ENCODE data around the gene WRNIP1. TPM values are rescaled to one million over a fixed set of nuclear protein-coding genes. Genes with fewer than 3 reads are reported as not detected.

Gene WRNIP1
- total RNA-seq, 1 donor from 2014 or later, result 25.3 TPM

- H3K27ac ChIP-seq, result no peak overlapping the region
- H3K4me1 ChIP-seq, result no peaks in the 10 kb centered on the region
- peaks cover under 1% of the 10 kb centered on the region for H3K36me3 Mint-ChIP-seq
- no peaks in the 10 kb centered on the region for H3F3A ChIP-seq (ENCODE audit: low read depth)
- no peak overlapping the region for H2AFZ ChIP-seq (replicated peaks)
- no peaks in the 10 kb centered on the region for H3K79me2 ChIP-seq (ENCODE audit: low read depth)
- H3K36me3 ChIP-seq, result no peaks in the 10 kb centered on the region
- no peak overlapping the region for H3K4me2 ChIP-seq
- no peak overlapping the region for H3K27ac Mint-ChIP-seq
- no peaks in the 10 kb centered on the region for H3K4me1 Mint-ChIP-seq
- peaks cover 3% of the 10 kb centered on the region for H3K27me3 Mint-ChIP-seq (ENCODE audit: insufficient read depth, low read depth)
- no peak for DNase-seq (ENCODE audit: low spot score)
- no peak overlapping the region for H3K4me3 ChIP-seq
- no peaks in the 10 kb centered on the region for H4K20me1 ChIP-seq (ENCODE audit: low read depth)
- H3K27me3 ChIP-seq, result no peaks in the 10 kb centered on the region
- no peak for TF ChIP-seq CTCF (IDR thresholded peaks at IDR 0.05)
- TF ChIP-seq EZH2 (IDR thresholded peaks at IDR 0.05), result no peak
- peaks cover 3% of the 10 kb centered on the region for H3K9me3 Mint-ChIP-seq
- H3K9ac ChIP-seq, result no peak overlapping the region
- H3K9me3 ChIP-seq (ENCODE audit: low read depth), result no peaks in the 10 kb centered on the region
- no peak overlapping the region for H3K4me3 Mint-ChIP-seq
These were observed 63.4 kb downstream of the WRNIP1 start for GRCh38 chr6:2828629-2829028.

GRCh38 chr6:2829253-2829652 lies 64.1 kb downstream of the WRNIP1 start:
- H3K9me3 ChIP-seq (ENCODE audit: low read depth), result no peaks in the 10 kb centered on the region
- H3K27ac ChIP-seq, result no peak overlapping the region
- no peaks in the 10 kb centered on the region for H3K79me2 ChIP-seq (ENCODE audit: low read depth)
- Mint-ChIP-seq H3K27me3 (ENCODE audit: insufficient read depth, low read depth) (peaks cover 3% of the 10 kb centered on the region), H3K9me3 (no peaks in the 10 kb centered on the region), H3K36me3 (peaks cover 2% of the 10 kb centered on the region), H3K4me1 (no peaks in the 10 kb centered on the region), H3K4me3 (no peak overlapping the region), H3K27ac (no peak overlapping the region)
- no peak for DNase-seq (ENCODE audit: low spot score)
- H3K36me3 ChIP-seq, result no peaks in the 10 kb centered on the region
- H4K20me1 ChIP-seq (ENCODE audit: low read depth), result no peaks in the 10 kb centered on the region
- TF ChIP-seq EZH2 (IDR thresholded peaks at IDR 0.05) (no peak), CTCF (IDR thresholded peaks at IDR 0.05) (no peak), EZH2phosphoT487 (IDR thresholded peaks at IDR 0.05) (no peak)
- H3K27me3 ChIP-seq, result no peaks in the 10 kb centered on the region
- no peaks in the 10 kb centered on the region for H3K4me1 ChIP-seq
- no peak overlapping the region for H3K4me3 ChIP-seq
- H2AFZ ChIP-seq (replicated peaks), result no peak overlapping the region
- no peak overlapping the region for H3K4me2 ChIP-seq
- H3F3A ChIP-seq (ENCODE audit: low read depth), result no peaks in the 10 kb centered on the region
- no peak overlapping the region for H3K9ac ChIP-seq

GRCh38 chr6:2830183-2830582 lies 65.0 kb downstream of the WRNIP1 start:
- peaks cover 2% of the 10 kb centered on the region for H3K36me3 Mint-ChIP-seq
- Histone ChIP-seq H3K36me3 (no peaks in the 10 kb centered on the region), H2AFZ (replicated peaks) (no peak overlapping the region), H3K4me2 (no peak overlapping the region), H3K4me1 (no peaks in the 10 kb centered on the region), H3F3A (ENCODE audit: low read depth) (no peaks in the 10 kb centered on the region), H3K9me3 (ENCODE audit: low read depth) (no peaks in the 10 kb centered on the region), H4K20me1 (ENCODE audit: low read depth) (no peaks in the 10 kb centered on the region), H3K4me3 (no peak overlapping the region), H3K9ac (no peak overlapping the region), H3K27me3 (no peaks in the 10 kb centered on the region), H3K79me2 (ENCODE audit: low read depth) (no peaks in the 10 kb centered on the region), H3K27ac (no peak overlapping the region)
- DNase-seq (ENCODE audit: low spot score), result no peak
- H3K27ac Mint-ChIP-seq, result no peak overlapping the region
- H3K4me3 Mint-ChIP-seq, result no peak overlapping the region
- no peak for TF ChIP-seq EZH2 (IDR thresholded peaks at IDR 0.05)
- TF ChIP-seq CTCF (IDR thresholded peaks at IDR 0.05), result no peak
- no peak for TF ChIP-seq EZH2phosphoT487 (IDR thresholded peaks at IDR 0.05)
- H3K9me3 Mint-ChIP-seq, result no peaks in the 10 kb centered on the region
- peaks cover 3% of the 10 kb centered on the region for H3K27me3 Mint-ChIP-seq (ENCODE audit: insufficient read depth, low read depth)
- H3K4me1 Mint-ChIP-seq, result no peaks in the 10 kb centered on the region

GRCh38 chr6:2831392-2831791 lies 66.2 kb downstream of the WRNIP1 start:
- no peak overlapping the region for H3K27ac Mint-ChIP-seq
- Histone ChIP-seq H3K4me2 (no peak overlapping the region), H4K20me1 (ENCODE audit: low read depth) (no peaks in the 10 kb centered on the region), H3K27ac (no peak overlapping the region), H3F3A (ENCODE audit: low read depth) (no peaks in the 10 kb centered on the region), H3K4me3 (no peak overlapping the region), H3K79me2 (ENCODE audit: low read depth) (no peaks in the 10 kb centered on the region), H3K9me3 (ENCODE audit: low read depth) (no peaks in the 10 kb centered on the region), H3K4me1 (no peaks in the 10 kb centered on the region), H3K27me3 (no peaks in the 10 kb centered on the region), H2AFZ (replicated peaks) (no peak overlapping the region), H3K36me3 (no peaks in the 10 kb centered on the region), H3K9ac (no peak overlapping the region)
- no peak for DNase-seq (ENCODE audit: low spot score)
- peaks cover 2% of the 10 kb centered on the region for H3K36me3 Mint-ChIP-seq
- H3K27me3 Mint-ChIP-seq (ENCODE audit: insufficient read depth, low read depth), result peaks cover 3% of the 10 kb centered on the region
- no peaks in the 10 kb centered on the region for H3K9me3 Mint-ChIP-seq
- no peaks in the 10 kb centered on the region for H3K4me1 Mint-ChIP-seq
- H3K4me3 Mint-ChIP-seq, result no peak overlapping the region
- no peak for TF ChIP-seq EZH2phosphoT487 (IDR thresholded peaks at IDR 0.05)
- no peak for TF ChIP-seq EZH2 (IDR thresholded peaks at IDR 0.05)
- TF ChIP-seq CTCF (IDR thresholded peaks at IDR 0.05), result no peak

Measured in neural progenitor cell (in vitro differentiated cells).